ENCODE data around the gene VCL.

DNA sequence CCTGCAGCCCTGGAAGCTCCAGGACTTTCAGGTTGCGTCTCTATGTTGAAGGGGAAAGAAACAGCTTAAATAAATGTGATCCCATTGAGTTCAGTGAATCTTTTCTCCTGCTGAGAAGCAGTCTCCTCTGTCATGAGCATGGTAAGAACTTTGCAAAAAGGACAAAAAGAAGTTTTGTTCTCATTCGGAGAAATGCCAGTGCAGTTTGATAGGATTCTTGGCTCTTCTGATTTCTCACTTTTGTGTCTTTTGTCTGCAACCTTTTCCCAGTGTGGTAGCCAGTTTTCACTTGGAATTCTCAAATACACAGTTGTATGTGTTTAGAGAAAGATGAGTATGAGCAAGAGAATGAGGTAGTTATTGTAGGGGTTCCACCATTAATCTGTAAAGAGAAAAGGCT, 88.4 kb downstream of the VCL start:
- no peak for TF ChIP-seq YY1 (IDR thresholded peaks at IDR 0.05; ENCODE audit: extremely low read depth, insufficient replicate concordance, low read depth, low read length)
- no peak for TF ChIP-seq JUND (IDR thresholded peaks at IDR 0.05)
- TF ChIP-seq POLR2A (IDR thresholded peaks at IDR 0.05; ENCODE audit: borderline replicate concordance, extremely low read depth, insufficient read depth, insufficient read length): no peak
- TF ChIP-seq EZH2 (IDR thresholded peaks at IDR 0.05): no peak
- TF ChIP-seq, protein P1, sequence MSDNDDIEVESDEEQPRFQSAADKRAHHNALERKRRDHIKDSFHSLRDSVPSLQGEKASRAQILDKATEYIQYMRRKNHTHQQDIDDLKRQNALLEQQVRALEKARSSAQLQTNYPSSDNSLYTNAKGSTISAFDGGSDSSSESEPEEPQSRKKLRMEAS (IDR thresholded peaks at IDR 0.05): no peak
- no peak for TF ChIP-seq RAD21 (IDR thresholded peaks at IDR 0.05; ENCODE audit: low read depth)
- TF ChIP-seq, protein P2, sequence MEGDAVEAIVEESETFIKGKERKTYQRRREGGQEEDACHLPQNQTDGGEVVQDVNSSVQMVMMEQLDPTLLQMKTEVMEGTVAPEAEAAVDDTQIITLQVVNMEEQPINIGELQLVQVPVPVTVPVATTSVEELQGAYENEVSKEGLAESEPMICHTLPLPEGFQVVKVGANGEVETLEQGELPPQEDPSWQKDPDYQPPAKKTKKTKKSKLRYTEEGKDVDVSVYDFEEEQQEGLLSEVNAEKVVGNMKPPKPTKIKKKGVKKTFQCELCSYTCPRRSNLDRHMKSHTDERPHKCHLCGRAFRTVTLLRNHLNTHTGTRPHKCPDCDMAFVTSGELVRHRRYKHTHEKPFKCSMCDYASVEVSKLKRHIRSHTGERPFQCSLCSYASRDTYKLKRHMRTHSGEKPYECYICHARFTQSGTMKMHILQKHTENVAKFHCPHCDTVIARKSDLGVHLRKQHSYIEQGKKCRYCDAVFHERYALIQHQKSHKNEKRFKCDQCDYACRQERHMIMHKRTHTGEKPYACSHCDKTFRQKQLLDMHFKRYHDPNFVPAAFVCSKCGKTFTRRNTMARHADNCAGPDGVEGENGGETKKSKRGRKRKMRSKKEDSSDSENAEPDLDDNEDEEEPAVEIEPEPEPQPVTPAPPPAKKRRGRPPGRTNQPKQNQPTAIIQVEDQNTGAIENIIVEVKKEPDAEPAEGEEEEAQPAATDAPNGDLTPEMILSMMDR (IDR thresholded peaks at IDR 0.05 in 2 of 3, conservative IDR thresholded peaks at IDR 0.05 in 1 of 3; ENCODE audit: borderline replicate concordance in 1 of 3, insufficient read depth in 1 of 3, low read depth in 2 of 3, low read length in 2 of 3): no peak
- TF ChIP-seq, protein P3, sequence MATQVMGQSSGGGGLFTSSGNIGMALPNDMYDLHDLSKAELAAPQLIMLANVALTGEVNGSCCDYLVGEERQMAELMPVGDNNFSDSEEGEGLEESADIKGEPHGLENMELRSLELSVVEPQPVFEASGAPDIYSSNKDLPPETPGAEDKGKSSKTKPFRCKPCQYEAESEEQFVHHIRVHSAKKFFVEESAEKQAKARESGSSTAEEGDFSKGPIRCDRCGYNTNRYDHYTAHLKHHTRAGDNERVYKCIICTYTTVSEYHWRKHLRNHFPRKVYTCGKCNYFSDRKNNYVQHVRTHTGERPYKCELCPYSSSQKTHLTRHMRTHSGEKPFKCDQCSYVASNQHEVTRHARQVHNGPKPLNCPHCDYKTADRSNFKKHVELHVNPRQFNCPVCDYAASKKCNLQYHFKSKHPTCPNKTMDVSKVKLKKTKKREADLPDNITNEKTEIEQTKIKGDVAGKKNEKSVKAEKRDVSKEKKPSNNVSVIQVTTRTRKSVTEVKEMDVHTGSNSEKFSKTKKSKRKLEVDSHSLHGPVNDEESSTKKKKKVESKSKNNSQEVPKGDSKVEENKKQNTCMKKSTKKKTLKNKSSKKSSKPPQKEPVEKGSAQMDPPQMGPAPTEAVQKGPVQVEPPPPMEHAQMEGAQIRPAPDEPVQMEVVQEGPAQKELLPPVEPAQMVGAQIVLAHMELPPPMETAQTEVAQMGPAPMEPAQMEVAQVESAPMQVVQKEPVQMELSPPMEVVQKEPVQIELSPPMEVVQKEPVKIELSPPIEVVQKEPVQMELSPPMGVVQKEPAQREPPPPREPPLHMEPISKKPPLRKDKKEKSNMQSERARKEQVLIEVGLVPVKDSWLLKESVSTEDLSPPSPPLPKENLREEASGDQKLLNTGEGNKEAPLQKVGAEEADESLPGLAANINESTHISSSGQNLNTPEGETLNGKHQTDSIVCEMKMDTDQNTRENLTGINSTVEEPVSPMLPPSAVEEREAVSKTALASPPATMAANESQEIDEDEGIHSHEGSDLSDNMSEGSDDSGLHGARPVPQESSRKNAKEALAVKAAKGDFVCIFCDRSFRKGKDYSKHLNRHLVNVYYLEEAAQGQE (IDR thresholded peaks at IDR 0.05; ENCODE audit: low read depth): no peak
- TF ChIP-seq, protein P4, sequence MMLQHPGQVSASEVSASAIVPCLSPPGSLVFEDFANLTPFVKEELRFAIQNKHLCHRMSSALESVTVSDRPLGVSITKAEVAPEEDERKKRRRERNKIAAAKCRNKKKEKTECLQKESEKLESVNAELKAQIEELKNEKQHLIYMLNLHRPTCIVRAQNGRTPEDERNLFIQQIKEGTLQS (IDR thresholded peaks at IDR 0.05): no peak
- TF ChIP-seq POLR2AphosphoS5 (IDR thresholded peaks at IDR 0.05; ENCODE audit: low read depth, low read length): no peak
- TF ChIP-seq SRF (IDR thresholded peaks at IDR 0.05; ENCODE audit: low read depth): no peak
- no peak for TF ChIP-seq ZNF274 (IDR thresholded peaks at IDR 0.05; ENCODE audit: low read depth, low read length)
- TF ChIP-seq, protein P5, sequence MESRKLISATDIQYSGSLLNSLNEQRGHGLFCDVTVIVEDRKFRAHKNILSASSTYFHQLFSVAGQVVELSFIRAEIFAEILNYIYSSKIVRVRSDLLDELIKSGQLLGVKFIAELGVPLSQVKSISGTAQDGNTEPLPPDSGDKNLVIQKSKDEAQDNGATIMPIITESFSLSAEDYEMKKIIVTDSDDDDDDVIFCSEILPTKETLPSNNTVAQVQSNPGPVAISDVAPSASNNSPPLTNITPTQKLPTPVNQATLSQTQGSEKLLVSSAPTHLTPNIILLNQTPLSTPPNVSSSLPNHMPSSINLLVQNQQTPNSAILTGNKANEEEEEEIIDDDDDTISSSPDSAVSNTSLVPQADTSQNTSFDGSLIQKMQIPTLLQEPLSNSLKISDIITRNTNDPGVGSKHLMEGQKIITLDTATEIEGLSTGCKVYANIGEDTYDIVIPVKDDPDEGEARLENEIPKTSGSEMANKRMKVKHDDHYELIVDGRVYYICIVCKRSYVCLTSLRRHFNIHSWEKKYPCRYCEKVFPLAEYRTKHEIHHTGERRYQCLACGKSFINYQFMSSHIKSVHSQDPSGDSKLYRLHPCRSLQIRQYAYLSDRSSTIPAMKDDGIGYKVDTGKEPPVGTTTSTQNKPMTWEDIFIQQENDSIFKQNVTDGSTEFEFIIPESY (IDR thresholded peaks at IDR 0.05; ENCODE audit: extremely low read depth, insufficient replicate concordance, low read length): no peak

All from HCT116 (cell line).